Memory B cell (primary cell): ENCODE measurements around the gene PDX1.
"Not testable (repeated sequence)": the region's sequence is repeated elsewhere in the genome, so short reads cannot be mapped to it uniquely, and the experiment has no call there.

Experiments used
- ATAC-seq: fragments of 150-1000 bp; cut with Tn5 transposase; 2 replicates; pipeline ENCODE4 v1.10.0; 2021; ENCODE audit warnings: low read depth, mild to moderate bottlenecking, moderate library complexity
- DNase-seq, 2 donors: peaks; one replicate each; pipeline ENCODE4 v3.0.0; 2022; ENCODE audit warnings: low spot score in 2 of 2
- H3K27ac Mint-ChIP-seq: one replicate; pipeline ENCODE4 v1.8.0; 2022; ENCODE audit warnings: mild to moderate bottlenecking, moderate library complexity, mixed read lengths
- H3K27me3 Mint-ChIP-seq: one replicate; pipeline ENCODE4 v1.8.0; 2022; ENCODE audit warnings: mixed read lengths
- H3K36me3 Mint-ChIP-seq: one replicate; pipeline ENCODE4 v1.8.0; 2022; ENCODE audit warnings: mild to moderate bottlenecking, mixed read lengths
- H3K4me1 Mint-ChIP-seq: one replicate; pipeline ENCODE4 v1.8.0; 2022; ENCODE audit warnings: mixed read lengths
- H3K4me3 Mint-ChIP-seq: one replicate; pipeline ENCODE4 v1.8.0; 2022; ENCODE audit warnings: mild to moderate bottlenecking, moderate library complexity, mixed read lengths
- H3K9me3 Mint-ChIP-seq: one replicate; pipeline ENCODE4 v1.8.0; 2022; ENCODE audit warnings: mixed read lengths

PDX1 gene

DNA sequence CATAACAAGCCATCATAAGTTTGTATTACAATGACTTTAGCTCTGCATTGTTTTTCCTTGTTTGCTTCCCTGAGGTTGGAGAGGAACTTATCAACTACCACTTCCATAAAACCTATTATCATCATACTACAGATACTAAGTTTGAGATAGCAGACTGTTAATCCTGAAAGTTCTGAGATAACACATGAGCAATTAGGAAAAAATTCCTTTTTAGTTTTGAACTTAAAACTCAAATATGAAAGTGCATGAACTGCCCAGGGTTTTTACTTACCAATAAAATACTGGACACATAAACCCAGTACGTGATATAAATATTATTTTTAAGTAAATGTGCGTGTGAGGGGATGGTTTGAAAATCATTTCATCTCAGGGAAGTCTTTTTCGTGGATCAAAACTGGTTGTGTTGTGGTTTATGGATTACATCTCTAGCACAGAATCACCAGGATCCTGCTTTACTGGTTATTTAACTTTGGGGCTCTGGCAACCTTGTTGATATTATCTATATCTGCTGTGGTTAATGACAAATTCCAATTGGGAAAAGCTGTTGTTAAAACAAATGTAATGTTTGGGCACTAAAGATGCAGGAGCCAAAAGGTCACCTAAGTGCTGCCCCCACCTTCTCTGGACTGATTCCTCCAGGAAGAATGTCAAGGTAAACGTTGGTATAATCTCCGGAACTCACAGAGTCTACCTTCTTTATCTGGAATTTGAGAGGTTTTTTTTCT lies 36.9 kb downstream of the PDX1 start:
- Mint-ChIP-seq H3K27ac (no peak overlapping the region), H3K4me1 (peaks cover 14% of the 10 kb centered on the region), H3K36me3 (no peaks in the 10 kb centered on the region), H3K27me3 (peaks cover 16% of the 10 kb centered on the region), H3K4me3 (no peak overlapping the region), H3K9me3 (no peaks in the 10 kb centered on the region)
- DNase-seq = no peak
- ATAC-seq = no peak

DNA sequence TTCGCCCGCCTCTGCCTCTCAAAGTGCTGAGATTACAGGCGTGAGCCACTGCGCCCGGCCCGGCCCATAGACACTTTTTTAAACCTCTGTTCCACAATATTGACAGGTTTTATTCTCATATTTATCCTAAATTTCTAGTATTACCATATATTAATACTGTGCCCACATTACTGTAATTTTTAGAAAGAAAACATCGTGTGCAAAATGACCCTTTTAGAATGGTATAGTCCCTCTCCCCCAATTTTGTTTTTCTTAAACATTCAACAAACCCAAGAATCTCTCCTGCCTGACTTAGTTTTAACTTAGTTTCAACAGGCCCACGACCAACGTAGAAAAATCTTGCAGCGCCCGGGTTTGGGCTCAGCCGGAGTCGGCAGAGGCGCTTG lies 40.2 kb downstream of the PDX1 start:
- DNase-seq = no peak
- no peaks in the 10 kb centered on the region for H3K9me3 Mint-ChIP-seq
- H3K36me3 Mint-ChIP-seq = no peaks in the 10 kb centered on the region
- ATAC-seq = no peak
- no peak overlapping the region for H3K27ac Mint-ChIP-seq
- H3K4me3 Mint-ChIP-seq = peak overlapping the region; percentile 9
- peaks cover 12% of the 10 kb centered on the region for H3K27me3 Mint-ChIP-seq
- peaks cover 5% of the 10 kb centered on the region for H3K4me1 Mint-ChIP-seq

DNA sequence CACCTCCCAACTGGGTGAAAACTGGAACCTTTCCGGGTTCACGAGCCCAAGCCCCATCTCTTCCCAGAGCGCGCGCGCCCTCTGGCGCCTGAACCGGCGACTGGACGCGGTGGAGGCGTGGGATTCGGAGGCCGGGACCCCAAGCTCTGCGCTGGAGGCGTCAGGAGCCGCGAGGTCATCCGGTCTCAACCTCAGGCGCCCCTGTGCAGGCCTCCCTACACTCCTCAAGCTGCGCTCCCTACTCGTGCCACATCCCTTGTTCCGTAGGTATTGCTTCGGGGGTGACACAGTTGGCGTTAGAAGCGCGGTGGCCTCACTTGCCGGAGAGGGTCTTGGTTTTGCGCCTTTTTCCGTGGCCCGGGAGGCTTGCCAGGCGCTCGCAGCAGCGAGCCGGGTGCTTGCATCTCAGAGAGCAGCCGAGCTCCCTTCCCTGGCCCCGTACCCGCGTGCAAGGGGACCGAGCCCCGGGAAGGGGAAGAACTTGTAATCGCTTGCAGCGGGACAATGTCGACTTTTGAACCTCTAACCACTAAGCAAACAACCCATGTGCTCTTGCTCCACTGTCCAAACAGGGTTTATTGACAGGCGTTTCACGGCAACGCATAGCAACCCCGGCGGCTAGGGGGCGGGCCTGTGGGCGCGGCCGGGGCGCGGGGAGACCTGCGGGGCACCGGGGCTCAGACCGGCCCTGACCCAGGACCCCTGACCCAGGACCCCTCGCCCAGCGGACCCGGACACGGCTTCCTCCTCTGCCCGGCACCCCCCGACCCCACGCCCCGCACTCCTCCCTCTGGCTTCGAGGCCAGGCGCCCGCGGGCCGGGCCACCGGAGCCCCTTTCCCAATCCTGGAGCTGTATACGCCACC lies 40.8 kb downstream of the PDX1 start:
- H3K27ac Mint-ChIP-seq = no peak overlapping the region
- H3K9me3 Mint-ChIP-seq = no peaks in the 10 kb centered on the region
- peak; percentile 65 for ATAC-seq
- peaks cover 10% of the 10 kb centered on the region for H3K27me3 Mint-ChIP-seq
- DNase-seq = no peak
- peaks cover 5% of the 10 kb centered on the region for H3K4me1 Mint-ChIP-seq
- no peaks in the 10 kb centered on the region for H3K36me3 Mint-ChIP-seq
- peak overlapping the region; percentile 59 for H3K4me3 Mint-ChIP-seq

DNA sequence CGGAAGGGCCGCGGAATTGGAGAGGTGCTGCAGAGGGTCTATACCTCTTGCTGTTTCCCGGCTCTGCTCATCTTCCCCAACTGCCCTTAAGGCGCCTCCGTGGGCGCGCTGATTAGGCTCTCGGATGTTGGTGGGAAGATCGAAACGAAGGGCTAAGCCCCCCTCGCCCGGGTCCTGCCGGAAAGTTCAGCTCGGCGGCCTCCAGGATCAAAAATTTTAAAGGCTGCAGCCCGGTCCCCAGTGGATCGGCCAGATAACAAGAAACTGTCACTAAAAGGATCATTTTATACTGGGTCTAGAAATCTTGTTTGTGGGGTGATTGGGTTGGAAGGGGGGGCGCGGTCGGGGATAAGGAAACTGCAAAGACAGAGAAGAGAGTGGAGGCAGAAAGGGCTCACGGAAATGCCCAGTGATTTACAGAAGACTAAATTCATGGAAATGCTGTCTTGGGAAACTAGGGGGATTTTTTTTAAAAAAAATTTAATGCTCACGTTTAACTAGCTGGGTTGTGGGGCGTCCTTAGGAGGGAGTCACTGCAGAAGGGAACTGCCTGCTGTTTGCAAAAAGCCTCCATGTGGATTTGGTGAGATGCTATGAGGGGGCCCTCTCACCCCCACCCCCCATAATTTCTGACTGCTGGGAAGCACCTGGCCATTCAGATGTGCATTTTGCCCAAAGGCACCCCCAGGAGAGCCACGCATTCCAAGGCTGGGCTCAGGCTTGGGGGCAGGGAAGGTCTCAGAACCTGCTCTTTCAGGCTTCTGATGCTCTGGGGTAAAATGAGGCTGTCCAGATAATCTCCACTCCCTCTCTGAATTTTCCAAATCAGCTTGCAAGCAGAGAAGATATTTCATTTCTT lies 41.7 kb downstream of the PDX1 start:
- Mint-ChIP-seq H3K27me3 (peaks cover 13% of the 10 kb centered on the region), H3K4me3 (peak overlapping the region; percentile 54), H3K36me3 (no peaks in the 10 kb centered on the region), H3K4me1 (peaks cover 5% of the 10 kb centered on the region), H3K9me3 (no peaks in the 10 kb centered on the region), H3K27ac (no peak overlapping the region)
- DNase-seq (no peak), ATAC-seq (no peak)

DNA sequence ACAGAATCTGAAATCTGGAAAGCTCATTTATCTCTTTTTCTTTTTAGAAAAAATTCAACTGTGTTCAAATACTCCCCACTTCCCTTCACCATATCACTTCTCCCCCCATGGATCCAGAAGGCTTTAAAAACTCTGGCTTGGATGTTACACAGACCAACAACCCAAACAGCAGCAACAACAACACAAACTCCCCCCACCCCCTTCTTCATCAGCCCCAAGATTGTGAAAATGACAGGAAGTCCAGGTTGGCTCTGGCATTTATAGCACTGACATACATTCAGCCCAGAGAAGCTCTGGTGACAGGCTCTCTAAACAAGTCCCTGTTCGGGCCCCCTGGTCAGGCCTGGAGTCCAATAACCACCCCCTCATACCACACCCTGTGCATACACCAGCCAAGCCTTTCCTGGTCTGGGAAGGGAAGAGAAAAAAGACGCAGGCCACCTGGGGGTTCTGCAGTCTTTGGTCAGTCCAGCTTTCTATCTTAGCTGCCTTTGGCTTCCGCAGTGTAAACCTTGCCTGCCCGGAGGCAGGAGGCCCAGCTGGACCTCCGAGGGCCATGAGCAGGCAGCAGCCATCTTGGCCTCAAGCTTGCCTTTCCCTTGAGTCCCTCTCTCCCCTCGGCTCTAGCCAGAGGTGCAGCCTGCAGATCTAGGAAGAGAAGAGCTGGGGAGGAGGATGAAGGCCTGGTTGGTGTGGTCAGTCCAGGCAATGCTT lies 42.5 kb downstream of the PDX1 start:
- Mint-ChIP-seq H3K4me1 (peaks cover 8% of the 10 kb centered on the region), H3K27ac (no peak overlapping the region), H3K27me3 (peaks cover 16% of the 10 kb centered on the region), H3K36me3 (no peaks in the 10 kb centered on the region), H3K9me3 (no peaks in the 10 kb centered on the region), H3K4me3 (no peak overlapping the region)
- ATAC-seq = no peak
- no peak for DNase-seq

DNA sequence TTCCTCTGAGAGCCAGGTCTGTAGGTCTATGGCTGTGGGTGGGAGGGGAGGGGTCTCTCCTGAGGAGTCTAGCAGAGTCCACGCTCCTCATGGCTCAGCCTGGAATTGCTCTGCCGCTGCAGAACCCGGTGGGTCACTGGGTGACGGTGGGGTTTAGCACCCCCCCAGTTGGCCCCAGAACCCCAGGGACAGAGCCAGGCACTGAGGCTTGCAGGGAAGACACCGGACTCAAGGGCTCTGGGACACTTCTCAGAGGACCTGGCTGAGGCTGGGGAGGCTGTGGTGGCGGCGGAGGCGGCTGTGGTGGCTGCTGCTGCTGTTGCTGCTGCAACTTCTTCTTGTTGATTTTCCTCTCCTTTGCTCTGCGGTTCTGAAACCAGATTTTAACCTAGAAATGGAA lies 43.2 kb downstream of the PDX1 start:
- ATAC-seq (no peak), DNase-seq (no peak)
- Mint-ChIP-seq H3K4me3 (no peak overlapping the region), H3K27ac (no peak overlapping the region), H3K36me3 (no peaks in the 10 kb centered on the region), H3K27me3 (peaks cover 20% of the 10 kb centered on the region), H3K9me3 (no peaks in the 10 kb centered on the region), H3K4me1 (peaks cover 15% of the 10 kb centered on the region)

DNA sequence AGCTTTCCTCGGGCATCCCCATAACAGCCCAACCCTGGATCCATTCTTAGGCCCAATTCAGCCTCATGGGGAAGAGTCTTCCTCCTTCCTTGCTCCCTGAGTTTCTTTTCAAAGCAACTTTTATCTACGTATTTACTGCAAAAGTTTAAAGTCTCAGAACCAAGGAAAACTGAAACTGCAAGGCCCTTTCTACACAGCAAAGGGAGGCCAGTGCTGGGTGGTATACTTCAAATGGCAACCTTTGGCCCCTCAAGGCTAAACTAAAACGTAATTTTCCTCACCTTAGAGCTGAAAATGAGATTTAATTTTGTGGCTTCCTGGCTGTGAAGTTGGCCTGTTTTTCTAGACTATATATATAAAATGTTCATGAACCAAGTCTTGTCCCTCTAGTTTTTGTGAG lies 43.7 kb downstream of the PDX1 start:
- H3K9me3 Mint-ChIP-seq = no peaks in the 10 kb centered on the region
- H3K36me3 Mint-ChIP-seq = no peaks in the 10 kb centered on the region
- ATAC-seq = no peak
- DNase-seq = no peak
- H3K4me1 Mint-ChIP-seq = peaks cover 15% of the 10 kb centered on the region
- H3K27ac Mint-ChIP-seq = no peak overlapping the region
- no peak overlapping the region for H3K4me3 Mint-ChIP-seq
- H3K27me3 Mint-ChIP-seq = peaks cover 21% of the 10 kb centered on the region

DNA sequence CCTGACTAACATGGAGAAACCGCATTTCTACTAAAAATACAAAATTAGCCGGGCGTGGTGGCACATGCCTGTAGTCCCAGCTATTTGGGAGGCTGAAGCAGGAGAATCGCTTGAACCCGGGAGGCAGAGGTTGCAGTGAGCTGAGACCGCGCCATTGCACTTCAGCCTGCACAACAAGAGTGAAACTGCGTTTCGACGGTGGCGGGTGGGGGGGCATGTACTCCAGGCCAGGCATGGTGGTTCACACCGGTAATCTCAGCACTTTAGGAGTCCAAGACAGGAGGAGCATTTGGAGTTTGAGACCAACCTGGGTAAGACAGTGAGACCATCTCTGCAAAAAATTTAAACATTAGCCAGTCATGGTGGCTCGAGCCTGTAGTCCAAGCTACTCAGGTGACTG lies 44.4 kb downstream of the PDX1 start:
- not testable (repeated sequence) for H3K36me3 Mint-ChIP-seq, H3K27ac Mint-ChIP-seq, H3K4me3 Mint-ChIP-seq, H3K9me3 Mint-ChIP-seq, ATAC-seq, DNase-seq
- H3K27me3 Mint-ChIP-seq = peaks cover 23% of the 10 kb centered on the region
- peaks cover 17% of the 10 kb centered on the region for H3K4me1 Mint-ChIP-seq

DNA sequence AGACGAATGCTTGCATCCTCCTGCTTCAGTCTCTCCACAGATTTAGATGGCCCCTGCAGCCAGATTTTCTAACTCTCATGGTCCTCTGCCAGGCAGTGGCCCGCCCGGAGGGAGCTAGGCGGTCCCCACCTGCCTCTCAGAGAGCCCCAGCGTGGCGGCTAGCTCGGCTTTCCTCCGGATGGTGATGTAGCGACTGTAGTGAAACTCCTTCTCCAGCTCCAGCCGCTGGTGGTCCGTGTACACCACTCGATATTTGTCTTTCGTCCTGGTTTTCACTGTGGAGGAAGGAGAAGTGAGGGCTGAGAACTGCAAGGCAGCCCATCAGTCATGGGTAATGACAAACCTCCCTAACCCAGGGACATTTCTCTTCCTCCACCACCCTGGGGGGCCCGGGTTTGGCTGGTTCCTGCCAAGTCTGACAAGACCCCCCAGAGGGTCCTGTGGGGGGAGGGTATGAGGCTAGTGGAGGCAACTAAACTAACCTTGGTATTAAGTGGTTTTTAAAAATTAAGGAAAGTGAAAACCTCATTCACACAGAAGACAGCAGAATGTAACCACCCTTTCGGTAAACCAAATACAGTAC lies 45.0 kb downstream of the PDX1 start:
- no peak for DNase-seq
- no peak for ATAC-seq
- Mint-ChIP-seq H3K9me3 (no peaks in the 10 kb centered on the region), H3K4me1 (peaks cover 24% of the 10 kb centered on the region), H3K27ac (no peak overlapping the region), H3K4me3 (no peak overlapping the region), H3K27me3 (peaks cover 29% of the 10 kb centered on the region), H3K36me3 (no peaks in the 10 kb centered on the region)

DNA sequence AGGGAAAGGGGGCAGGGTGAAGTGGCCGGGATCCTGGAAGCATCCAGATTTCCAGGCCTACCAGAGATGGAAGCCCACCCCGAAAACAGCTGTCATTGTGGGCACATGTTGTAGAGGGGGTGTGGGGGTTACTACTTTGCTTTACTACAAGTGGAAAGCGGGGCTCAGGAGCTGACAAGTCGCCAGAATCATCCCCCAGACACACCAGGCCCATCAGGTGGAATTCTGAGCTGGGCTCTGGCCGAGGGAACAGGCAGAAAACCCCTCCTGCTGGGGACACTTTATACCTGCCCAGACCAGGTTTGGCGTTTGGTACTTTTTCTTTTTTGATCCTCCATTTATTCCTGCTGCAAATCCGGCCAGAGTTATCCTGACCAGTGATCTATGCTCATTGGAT lies 45.5 kb downstream of the PDX1 start:
- Mint-ChIP-seq H3K27me3 (peaks cover 30% of the 10 kb centered on the region), H3K9me3 (no peaks in the 10 kb centered on the region), H3K4me3 (no peak overlapping the region), H3K27ac (no peak overlapping the region), H3K36me3 (no peaks in the 10 kb centered on the region), H3K4me1 (peaks cover 24% of the 10 kb centered on the region)
- DNase-seq (no peak), ATAC-seq (no peak)

DNA sequence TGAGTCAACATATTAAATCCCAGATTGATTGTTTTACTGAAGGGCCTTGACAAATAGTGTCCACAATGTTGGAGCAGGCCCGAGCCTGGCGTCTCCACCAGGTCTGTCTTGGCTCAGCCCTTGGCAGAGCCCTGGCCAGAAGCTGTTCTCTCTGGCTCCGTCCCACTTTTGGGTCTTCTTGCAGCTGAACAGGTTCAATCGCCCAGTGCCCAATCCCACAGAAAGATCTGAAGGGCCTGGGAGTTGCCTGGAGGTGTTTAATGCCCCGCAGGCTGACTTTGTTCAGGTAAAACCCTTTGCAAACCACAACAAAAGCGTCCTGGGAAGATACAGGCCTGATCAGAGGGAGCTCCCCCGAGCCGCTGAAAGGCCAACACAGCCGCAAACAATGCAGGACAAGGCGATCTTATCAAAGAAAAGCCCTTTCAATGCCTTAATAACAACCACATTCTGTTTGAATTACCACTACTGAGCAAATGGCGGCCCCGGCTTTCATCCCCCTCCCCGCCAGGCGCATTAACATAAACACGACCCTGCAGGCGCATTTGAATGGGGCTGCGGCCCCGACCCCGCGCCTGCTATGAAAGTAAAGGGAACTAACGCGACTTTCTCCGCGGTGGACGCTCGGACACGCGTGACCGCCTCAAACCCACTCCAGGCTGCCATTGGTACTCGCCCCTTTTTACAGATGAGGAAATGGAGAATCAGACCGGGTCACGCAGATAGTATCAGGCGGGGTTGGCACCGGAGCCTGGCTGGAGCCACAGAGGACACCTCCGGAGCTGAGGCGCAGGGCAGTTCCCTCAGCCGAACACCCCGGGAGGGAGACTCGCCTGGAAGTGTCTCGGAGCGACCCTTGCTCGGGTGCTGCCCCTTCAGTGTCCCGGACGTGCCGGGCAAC lies 46.2 kb downstream of the PDX1 start:
- Mint-ChIP-seq H3K4me3 (peak overlapping the region; percentile 1), H3K4me1 (peaks cover 21% of the 10 kb centered on the region), H3K9me3 (no peaks in the 10 kb centered on the region), H3K27me3 (peaks cover 35% of the 10 kb centered on the region), H3K36me3 (no peaks in the 10 kb centered on the region), H3K27ac (no peak overlapping the region)
- no peak for ATAC-seq
- no peak for DNase-seq

DNA sequence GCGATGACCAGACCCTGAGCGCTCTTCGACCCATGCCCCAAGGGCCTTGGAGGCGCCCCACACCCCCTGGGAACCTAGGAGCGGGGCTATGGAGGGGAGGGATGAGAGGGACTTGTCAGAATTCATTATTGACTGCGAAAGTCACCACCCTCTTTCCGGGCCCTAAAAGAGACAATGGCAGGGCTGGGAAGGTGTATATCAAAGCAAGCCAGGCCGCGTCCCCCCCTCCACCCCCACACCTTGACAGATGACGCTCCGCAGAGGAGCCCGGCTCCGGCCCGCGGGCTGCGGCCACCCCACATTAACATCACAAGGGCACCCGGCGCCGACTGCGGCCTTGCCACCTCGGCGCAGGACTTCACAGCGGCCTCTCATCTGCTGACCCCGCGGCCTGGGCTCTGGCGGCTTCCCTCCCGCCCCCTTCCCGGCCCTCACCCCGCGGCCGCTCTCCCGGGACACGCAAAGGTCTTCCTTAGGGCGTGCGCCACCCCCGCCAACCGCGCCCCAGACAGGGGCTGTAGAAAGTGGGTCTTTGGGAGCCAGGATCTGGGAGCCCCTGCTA lies 46.9 kb downstream of the PDX1 start:
- no peaks in the 10 kb centered on the region for H3K36me3 Mint-ChIP-seq
- no peaks in the 10 kb centered on the region for H3K9me3 Mint-ChIP-seq
- no peak overlapping the region for H3K27ac Mint-ChIP-seq
- no peak overlapping the region for H3K4me3 Mint-ChIP-seq
- peaks cover 38% of the 10 kb centered on the region for H3K27me3 Mint-ChIP-seq
- peaks cover 19% of the 10 kb centered on the region for H3K4me1 Mint-ChIP-seq
- DNase-seq (no peak), ATAC-seq (no peak)
